DMS53 (cell line): ENCODE measurements around the gene JARID2.

Experiments
- DNase-seq: peaks from one replicate; lab custom pipeline; 2025; lab: John Stamatoyannopoulos, UW

Gene JARID2

DNA sequence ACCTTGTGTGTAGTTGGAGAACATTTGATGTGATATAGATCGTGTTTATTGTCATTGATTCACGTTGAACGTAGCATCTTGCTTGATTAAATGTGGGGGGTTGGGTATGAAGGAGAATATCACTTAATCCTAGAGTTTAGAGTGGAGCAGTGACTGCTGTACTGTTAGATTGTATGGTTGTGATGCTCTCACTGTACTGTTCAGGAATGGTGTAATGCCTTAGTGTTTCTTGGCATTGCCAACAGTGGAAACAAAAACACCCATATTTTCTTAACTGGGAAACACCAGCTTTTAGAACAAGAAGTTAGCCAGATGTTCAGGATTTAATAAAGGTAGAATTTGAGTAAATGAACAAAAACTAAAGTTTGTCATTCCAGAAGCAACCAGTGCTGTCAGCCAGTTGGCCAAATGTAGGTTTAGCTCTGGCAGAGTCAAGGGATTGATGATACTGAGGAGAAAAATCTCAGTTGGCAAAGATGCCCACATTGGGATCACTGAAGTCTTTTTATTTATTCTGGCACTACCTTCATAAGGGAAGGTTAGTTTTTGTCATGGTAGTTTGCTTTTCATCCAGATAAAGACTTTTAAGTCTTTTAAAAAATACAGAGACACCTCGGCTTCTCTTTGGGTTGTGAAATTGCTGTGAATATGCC is 129.9 kb downstream of the JARID2 start:
- no peak for DNase-seq

DNA sequence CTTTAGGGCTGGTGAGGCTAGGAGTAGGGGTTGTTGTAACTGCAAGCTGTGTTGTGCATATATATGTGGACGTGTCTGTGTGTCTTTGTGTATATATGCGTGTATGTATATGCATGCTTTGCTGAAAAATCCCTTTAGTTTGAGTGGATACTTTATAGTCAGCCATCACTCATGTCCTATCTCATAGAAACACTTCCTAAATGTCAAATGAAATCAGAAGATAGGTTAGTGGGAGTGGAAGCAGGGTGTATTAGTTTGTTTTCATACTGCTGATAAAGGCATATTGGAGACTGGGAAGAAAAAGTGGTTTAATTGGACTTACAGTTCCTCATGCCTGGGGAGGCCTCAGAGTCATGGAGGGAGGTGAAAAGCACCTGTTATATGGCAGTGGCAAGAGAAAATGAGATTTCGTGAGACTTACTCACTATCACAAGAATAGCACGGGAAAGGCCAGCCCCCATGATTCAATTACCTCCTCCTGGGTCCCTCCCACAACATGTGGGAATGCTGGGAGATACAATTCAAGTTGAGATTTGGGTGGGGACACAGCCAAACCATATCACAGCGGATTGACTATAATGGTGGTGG is 131.1 kb downstream of the JARID2 start:
- no peak for DNase-seq

DNA sequence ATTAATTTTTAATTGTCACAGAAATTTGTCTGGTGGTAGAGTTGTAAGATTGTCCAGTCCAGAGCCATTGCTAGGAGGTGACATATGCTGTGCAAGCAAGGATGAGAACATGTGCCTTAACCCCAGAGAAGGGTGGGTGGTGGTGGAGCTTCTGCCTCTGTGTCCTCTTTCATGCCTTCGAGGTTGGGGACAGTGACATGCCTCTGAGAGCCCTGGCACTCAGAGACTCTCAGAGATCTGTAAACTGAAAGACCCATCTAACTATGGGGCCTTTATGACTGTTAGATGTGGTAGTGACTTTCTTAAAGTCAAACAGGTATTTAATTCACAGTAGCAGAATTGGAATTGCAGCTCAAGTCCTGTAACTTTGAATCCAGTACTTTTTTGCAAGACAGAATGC is 132.4 kb downstream of the JARID2 start:
- no peak for DNase-seq

DNA sequence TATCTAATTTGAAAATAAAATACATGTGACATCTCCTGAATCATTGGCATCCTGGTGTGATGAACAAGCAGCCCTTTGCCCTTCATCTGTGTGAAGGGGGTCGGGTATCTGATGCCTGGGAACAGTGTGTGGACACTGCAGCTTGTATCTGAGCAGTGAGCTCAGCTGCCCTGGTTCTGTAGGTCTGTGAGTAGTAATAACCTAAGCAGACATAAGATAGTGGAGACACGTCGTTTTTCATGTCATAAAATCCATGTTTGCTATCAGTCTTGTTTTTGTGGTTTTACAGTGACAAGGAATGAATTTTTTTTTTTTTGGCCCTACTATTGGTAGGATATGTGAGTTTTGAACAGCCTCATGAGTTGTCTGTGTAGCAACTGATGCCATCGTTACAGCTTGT is 133.0 kb downstream of the JARID2 start:
- DNase-seq: no peak

DNA sequence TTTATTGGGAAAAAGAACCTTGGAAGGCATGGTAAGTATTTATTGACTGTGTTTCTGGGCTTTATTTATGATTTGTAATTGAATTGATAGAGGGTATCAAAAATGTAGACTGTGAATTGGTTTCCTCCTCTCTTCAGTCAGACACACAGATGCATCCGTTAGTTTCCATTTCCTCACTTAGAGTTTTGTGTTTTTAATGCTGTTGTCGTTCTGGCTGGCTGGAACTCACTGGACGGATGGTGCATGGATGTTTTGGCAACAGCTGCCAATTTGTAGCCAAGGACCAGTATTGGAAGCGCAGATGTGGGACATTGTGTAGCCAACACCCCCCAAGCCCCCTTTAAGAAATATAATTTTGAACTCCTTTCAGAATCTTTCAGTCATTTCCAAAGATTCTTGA is 134.5 kb downstream of the JARID2 start:
- no peak for DNase-seq

DNA sequence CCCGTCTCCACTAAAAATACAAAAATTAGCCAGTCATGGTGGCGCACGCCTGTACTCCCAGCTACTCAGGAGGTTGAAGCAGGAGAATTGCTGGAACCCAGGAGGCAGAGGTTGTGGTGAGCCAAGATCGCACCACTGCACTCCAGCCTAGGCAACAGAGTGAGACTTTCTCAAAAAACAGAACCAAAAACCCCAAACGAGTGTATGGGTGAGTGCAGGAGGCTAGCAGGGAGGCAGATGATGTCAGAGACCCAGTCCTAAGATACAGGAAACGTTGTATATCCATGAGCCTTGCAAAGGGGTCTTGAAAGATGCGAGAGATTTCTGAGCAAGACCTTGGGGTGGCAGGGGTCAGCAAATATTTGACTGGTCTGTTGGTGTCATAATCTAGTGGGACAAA is 136.2 kb downstream of the JARID2 start:
- DNase-seq: no peak

DNA sequence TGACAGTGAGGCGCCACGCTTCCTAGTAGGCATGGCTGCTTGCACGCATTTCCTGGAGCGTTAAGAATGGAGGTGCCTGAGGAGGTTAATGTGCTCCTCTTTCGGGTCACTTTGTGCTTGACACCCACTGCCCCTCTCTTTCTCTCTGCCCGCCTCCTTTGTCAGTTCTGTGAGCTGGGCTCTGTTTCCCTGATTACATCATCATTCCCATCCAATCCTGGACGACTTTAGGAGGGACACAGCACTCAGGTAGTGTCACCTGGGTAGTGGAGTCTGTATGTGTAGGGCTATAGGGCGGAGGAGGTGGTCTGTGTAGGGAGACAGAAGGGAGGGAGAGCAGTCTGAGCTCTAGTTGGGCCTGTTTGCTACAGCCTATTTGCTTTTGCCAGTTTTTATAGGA is 136.8 kb downstream of the JARID2 start:
- DNase-seq: no peak

DNA sequence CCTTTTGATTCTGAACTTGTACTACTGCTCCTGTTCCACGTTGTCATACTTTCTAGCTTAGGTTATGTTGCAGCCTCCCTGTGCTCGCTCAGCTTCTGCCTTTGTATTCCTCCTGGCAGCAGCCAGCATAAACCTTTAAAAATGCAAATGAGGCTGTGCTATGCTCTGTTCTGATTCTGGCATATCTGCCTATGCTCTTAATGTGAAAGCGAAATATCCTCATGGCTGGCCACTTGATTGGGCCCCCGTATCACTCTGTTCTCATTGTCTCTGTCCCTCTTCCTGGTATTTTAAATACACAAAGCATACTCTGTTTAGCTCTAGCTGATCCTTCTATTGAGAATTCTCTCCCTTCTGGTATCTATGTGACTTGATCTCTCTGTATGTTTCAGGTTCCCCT is 139.0 kb downstream of the JARID2 start:
- DNase-seq: no peak

DNA sequence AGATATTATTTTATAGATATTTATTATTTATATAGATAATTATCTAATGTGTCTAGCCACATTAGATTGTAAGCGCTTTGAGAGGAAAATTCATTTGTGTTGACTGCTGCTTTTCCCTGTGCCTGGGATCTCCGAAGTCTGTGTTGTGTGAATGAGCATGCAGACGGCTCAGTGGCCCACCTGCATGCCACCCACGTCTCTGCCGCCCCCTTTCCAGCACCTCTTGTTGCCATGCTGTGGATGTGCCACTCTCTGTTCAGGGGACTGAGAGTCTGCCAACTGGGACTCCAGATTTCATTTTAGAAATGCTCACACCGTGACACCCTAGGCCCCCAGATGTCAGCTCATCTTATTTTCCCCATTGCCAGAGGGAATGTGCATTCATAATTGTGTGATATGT is 139.7 kb downstream of the JARID2 start:
- DNase-seq: no peak

DNA sequence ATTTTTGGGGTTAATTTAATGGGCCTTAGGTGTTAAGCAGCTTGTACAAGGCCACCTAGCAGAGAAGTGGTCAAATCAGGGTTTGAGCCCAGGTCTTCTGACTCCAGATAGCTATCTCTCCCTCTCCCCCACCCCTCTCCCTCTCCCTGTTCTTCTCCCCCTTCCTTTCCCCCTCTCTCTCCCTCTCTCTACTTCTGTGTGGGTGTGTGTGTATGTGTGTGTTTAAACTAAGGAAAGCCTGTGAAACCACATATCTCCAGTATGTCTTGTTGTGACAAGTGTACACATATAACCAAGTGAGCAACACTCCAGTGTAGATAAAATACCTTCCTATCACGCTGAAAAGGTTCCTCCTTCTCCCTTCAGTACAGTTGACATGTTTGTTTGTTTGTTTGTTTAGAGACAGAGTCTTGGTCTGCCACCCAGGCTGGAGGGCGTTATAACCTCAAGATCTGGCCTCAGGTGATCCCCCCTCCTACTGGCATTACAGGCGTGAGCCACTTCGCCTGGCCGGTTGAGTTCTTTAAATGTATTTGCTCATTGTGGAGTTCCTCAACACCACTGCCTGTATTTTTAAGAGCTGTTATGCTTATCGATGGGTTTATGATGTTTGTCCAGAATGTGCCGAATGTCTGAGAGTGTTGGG is 140.4 kb downstream of the JARID2 start:
- DNase-seq: no peak

DNA sequence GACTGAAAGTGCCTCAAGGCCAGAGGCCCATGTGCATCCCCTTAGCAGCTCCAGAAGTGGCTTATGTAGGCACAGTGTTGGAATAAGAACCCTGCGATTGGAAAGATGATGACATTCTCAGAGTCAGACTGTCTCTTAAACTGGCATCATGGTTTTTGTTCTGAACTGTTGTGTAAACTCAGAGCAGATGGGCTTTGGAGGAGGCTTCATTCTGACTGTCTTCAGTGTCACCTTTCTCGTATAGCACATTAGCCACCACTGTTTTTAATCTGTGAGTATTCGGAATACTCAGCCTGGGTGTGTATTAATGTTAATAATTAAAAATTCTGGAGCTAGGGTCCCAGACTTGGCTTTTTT is 140.9 kb downstream of the JARID2 start:
- DNase-seq: no peak

DNA sequence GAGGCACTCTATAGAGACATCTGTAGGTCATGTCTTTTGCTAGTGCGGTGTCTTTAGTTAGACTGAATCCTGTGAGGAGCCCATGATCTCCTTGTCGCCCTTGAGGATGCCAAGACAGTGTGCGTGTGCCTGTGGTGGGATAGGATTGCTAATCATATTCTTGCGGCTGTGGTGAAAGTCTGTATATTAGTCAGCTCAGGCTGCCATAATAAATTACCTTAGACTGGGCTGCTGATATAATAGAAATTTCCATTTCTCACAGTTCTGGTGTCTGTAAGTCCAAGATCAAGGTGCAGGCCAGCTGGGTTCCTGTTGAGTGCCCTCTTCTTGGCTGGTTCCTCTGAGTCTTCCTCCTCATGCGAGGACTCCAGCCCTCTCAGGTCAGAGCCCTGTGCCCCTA is 141.2 kb downstream of the JARID2 start:
- DNase-seq: no peak

DNA sequence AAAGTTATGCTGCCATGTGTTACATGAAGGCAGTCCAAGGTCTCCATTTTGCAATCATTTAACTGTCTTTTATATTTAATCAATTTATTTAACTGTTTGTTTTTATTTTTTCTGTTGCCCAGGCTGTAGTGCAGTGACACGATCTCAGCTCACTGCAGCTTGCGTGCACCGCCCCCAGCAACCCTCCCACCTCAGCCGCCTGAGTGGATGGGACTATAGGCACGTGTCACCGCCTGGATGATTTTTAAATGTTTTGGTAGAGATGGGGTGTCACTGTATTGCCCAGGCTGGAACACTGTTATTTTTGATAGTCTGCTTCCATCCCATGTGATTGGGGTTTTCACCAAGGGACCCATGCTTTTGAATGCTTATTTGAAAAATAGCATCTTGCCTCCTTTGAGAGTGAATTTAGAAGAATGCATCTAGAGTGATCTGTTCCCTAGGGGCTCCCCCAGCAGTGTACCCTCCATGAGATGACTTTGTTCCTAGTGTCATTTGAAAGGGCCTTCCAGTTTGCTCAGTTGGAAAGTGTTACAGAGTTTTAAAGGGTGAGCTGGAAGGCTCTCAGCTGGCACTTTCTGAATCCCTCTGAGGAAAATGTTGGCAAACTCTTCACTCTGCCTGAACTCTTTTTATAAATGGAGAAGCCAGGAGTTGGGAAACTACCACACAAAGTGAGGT is 143.4 kb downstream of the JARID2 start:
- DNase-seq: no peak

DNA sequence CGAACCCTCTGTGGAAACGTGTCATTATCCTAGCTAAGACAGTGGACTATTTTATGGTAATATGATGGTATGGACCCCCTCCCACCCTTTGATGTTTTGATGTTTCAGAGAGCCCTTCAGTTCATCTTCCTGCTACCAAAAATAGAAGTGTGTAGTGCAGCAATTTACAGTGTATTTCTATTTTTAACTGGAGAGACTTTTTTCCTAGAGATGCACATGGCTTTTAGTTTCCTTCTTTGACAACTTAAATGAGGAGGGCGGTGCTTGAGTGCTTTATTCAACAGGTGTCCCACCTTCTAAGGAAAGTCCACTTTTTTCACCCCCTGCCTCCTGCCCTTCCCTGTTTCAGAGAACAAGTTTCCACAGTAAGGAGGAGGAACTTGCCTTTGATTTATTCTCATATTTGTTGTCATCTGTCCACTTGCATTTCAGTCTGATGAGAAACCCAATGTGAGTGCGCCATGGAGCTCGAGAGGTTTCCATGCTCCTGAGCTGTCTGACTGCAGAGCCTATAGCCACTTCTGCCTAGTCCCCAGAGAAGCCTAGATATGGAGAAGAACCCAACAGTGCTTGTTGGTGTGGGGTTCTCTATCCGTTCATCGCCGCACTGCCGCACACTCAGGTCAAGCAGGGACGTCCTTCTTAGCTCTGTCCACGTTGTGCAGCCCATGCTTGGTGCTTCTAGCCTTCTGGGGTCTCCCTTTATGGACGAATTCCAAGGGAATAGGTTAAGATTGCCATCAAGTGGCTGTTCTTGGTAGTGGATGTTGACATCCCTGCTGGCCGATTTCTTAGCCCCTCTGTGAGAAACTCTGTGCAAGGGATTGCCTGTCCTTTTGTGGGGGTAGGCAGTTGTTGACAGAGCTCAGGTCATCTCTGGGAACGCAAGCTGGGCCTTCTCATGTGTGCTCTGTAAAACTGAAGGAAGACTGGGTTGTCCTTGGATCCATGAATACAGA is 144.2 kb downstream of the JARID2 start:
- peak; percentile 24 for DNase-seq

DNA sequence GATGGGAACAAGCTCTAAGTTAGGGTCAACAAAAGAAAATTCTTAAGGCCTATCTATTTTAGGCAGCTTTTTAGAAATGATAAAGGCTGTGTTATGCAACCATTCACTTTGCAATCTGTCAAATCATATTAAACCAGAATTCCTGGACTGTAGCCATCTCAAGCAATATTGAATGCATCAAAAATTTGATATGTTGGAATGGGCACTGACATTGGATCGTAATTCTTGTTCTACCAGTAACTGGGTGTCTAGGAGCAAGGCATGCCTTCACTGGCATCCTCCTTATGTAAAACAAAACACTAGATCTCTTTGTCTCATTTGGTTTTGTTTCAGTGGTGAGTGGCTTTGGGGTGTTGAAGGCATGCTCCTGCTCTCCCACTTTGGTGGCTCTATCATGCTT is 145.6 kb downstream of the JARID2 start:
- no peak for DNase-seq

DNA sequence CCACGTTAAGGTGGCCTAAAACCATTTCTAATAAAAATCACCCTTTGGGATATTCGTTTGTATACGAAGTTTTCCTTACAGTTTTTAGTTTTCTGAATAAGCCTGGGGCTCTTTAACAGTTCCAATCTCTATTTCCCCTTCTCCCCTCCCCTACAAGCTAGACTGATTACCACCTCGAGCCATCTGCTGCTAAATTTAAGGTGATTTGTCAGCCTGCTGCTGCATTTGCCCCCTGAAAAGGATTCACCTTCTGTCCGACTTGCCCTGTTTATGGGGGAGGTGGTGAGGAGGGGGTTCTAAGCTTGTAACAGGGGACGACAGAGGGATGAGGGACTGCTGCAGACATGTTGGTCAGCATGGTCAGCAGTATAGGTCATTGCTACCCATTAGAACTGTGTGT is 146.3 kb downstream of the JARID2 start:
- DNase-seq: no peak

DNA sequence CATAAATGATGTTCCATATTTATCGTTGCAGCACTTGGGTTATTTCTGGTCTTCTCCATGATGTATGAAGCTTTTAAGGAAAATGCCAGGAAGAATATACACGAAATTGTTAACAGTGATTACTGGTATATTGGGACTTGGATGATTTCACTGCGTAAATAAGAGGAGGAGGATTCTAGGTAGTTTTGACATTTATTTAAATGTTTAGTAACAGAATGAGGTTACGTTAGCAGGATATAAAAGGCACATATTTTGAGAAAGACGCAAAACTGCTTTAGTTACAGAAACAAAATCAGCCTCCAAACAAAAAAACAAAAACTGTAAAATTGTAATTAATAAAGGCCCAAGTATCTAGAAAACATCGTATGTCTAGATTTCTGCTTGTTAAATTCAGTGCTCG is 147.7 kb downstream of the JARID2 start:
- DNase-seq: no peak

DNA sequence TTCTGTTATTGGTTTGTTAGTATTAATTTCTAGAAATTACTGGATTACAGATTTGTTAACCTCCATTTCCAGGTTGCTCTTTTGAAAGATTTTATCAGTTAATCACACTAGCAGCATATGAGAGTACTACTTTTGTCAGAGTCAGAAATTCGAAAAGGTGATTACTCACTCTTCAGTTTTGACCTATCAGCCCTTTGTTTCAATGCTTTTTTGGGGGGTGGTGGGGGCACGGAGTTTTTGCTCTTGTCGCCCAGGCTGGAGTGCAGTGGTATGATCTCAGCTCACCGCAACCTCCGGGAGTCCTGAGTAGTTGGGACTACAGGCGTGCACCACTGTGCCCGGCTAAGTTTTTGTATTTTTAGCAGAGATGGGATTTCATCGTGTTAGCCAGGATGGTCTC is 149.2 kb downstream of the JARID2 start:
- DNase-seq: no peak

DNA sequence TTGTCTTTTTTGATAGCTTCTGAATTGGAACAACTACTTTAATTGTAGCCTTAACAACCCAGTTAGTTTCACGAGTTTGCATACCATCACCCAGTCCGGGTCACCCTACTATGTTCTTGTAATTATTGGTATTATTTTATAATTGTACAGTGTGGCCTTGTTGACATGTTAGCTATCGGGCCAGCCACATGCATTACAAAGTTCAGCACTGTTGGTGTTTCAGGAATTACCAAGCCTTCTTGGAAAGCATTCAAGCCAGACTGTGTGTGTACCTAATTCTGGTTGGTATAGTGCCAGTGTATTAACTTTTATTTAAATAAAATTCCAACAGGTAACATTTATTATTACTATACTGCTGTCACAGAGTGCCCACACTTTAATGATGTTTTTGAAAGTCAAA is 150.9 kb downstream of the JARID2 start:
- no peak for DNase-seq

DNA sequence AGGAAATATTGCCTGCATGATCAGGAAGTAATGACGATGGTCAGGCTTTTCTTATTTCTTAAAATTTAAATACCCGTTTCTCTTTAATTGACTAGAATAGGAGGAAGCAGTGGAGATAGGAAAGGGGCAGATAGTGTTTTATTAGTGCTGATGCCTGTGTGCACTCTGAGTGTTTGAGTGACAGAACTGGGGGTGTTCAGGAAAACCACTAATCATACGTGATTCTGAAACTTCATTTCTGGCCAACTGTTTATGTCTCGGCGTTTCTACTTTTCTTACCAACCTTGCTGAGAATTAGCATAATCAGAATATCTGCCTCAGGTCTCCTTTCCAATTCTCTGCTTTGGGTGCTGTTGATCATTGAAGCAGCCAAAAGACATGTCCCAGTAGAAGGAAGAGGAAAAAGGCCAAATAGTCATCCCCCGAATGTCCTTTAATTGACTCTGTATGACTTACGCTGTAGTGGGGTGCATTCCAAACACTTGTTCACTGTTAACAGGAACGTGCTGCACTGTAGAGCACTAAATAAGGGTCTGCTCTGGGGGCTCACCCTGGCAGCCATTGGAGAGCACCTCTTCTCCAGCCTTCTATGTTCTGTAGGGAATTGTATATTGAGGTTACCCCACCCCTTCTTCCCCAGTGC is 152.9 kb downstream of the JARID2 start:
- no peak for DNase-seq

DNA sequence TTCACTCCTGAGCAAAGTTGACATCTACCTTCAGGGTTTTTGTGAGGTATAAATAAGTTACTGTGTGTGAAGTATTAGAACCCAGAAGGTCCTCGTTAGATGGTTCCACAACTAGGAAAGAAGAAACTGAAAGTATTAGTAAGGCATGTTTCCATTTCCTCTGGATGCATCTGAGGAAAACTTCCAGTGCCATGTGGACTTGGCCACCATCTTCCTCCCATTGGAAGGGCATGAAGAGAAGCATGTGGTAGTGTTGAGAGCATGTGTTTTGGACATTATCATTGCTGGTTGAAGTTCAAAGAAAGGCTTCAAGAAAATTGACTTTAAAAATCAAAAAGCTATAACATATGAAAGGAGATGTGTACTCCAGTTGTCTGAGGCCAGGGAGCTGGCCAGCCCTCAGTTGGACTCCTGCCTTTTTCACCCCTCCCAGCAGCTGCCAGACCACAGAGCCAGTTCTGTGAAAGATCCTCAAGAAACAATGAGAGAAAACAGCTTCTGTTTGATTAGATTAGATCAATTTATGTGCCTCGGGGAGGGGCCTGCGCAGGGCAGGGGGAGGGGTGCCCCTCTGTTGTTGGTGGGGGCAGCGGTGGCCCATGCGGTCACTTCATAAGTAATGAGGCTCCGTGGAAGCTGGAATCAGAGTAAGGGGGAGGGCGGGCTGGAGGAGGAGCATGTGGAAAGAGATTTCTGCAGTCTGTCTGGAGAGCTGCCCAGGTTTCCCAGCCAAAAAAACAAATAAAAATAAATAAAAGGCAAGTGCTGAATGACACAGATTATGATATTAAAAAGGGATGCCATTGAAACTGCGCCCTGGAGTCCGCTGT is 154.0 kb downstream of the JARID2 start:
- peak; percentile 77 for DNase-seq
